Liver (tissue), 9 donors: Measurements from ENCODE around the gene ABHD2. TPM values are rescaled to one million over a fixed set of nuclear protein-coding genes. Genes with fewer than 3 reads are reported as not detected.

ENCODE experiments used
- DNase-seq: peaks from one replicate; pipeline ENCODE4 v3.0.0-alpha.2; 2017; ENCODE audit warnings: low spot score
- H3K27ac ChIP-seq, 2 donors: one replicate each; pipeline ENCODE4 v1.7.0; 2013; ENCODE audit warnings: inconsistent platforms in 2 of 2, low read length in 2 of 2, control low read depth in 1 of 2, low read depth in 1 of 2, mild to moderate bottlenecking in 1 of 2
- H3K27me3 ChIP-seq, 4 donors: one replicate each; pipeline versions ENCODE4 v1.6.1 to v1.7.0; 2013; ENCODE audit warnings: low read length in 3 of 4, inconsistent platforms in 1 of 4, mild to moderate bottlenecking in 1 of 4, moderate library complexity in 1 of 4; ENCODE audit not compliant: control insufficient read depth in 4 of 4, insufficient read depth in 4 of 4
- H3K36me3 ChIP-seq, 4 donors: one replicate each; pipeline versions ENCODE4 v1.6.1 to v1.7.0; 2013; ENCODE audit warnings: low read length in 3 of 4, mild to moderate bottlenecking in 3 of 4, low read depth in 1 of 4, moderate library complexity in 1 of 4; ENCODE audit not compliant: control insufficient read depth in 4 of 4, insufficient read depth in 3 of 4
- H3K4me1 ChIP-seq, 4 donors: one replicate each; pipeline versions ENCODE4 v1.6.1 to v1.7.0; 2013; ENCODE audit warnings: low read length in 3 of 4, mild to moderate bottlenecking in 3 of 4, moderate library complexity in 1 of 4; ENCODE audit not compliant: control insufficient read depth in 4 of 4, insufficient read depth in 4 of 4
- H3K4me3 ChIP-seq, 3 donors: one replicate each; pipeline versions ENCODE4 v1.6.1 to v1.7.0; 2013; ENCODE audit warnings: low read length in 3 of 3, control low read depth in 1 of 3, low read depth in 1 of 3, mild to moderate bottlenecking in 1 of 3
- H3K9ac ChIP-seq, 2 donors: one replicate each; pipeline ENCODE4 v1.7.0; 2013; ENCODE audit warnings: low read length in 2 of 2, mild to moderate bottlenecking in 2 of 2, moderate library complexity in 2 of 2, control low read depth in 1 of 2, low read depth in 1 of 2
- H3K9me3 ChIP-seq, 4 donors: one replicate each; pipeline versions ENCODE4 v1.6.1 to v1.7.0; 2013; ENCODE audit warnings: low read length in 3 of 4; ENCODE audit not compliant: control insufficient read depth in 4 of 4
- EGR1 ChIP-seq, 2 donors: IDR thresholded peaks; 2 replicates each; pipeline ENCODE4 v1.6.1; 2016 to 2018; ENCODE audit warnings: antibody characterized with exemption in 2 of 2, low read depth in 2 of 2
- FOXA1 ChIP-seq: IDR thresholded peaks from 2 replicates; pipeline ENCODE4 v1.6.1; 2016; ENCODE audit warnings: antibody characterized with exemption
- FOXA2 ChIP-seq: IDR thresholded peaks from 2 replicates; pipeline ENCODE4 v1.6.1; 2016; ENCODE audit warnings: antibody characterized with exemption
- GABPA ChIP-seq, 2 donors: IDR thresholded peaks in 1 of 2; conservative IDR thresholded peaks in 1 of 2; 2 replicates each; pipeline ENCODE4 v1.6.1; 2016; ENCODE audit warnings: antibody characterized with exemption in 2 of 2, mild to moderate bottlenecking in 1 of 2, moderate library complexity in 1 of 2
- HNF4G ChIP-seq: IDR thresholded peaks from 2 replicates; pipeline ENCODE4 v1.6.1; 2016; ENCODE audit warnings: antibody characterized with exemption
- JUND ChIP-seq, 2 donors: IDR thresholded peaks; 2 replicates each; pipeline ENCODE4 v1.6.1; 2016; ENCODE audit warnings: antibody characterized with exemption in 2 of 2
- NR2F2 ChIP-seq: IDR thresholded peaks from 2 replicates; pipeline ENCODE4 v1.6.1; 2016; ENCODE audit warnings: antibody characterized with exemption
- RAD21 ChIP-seq, 2 donors: IDR thresholded peaks; 2 replicates each; pipeline ENCODE4 v1.6.1; 2016; ENCODE audit warnings: antibody characterized with exemption in 2 of 2, mild to moderate bottlenecking in 2 of 2
- RXRA ChIP-seq, 2 donors: IDR thresholded peaks; 2 replicates each; pipeline ENCODE4 v1.6.1; 2017 to 2018; ENCODE audit warnings: antibody characterized with exemption in 2 of 2, mild to moderate bottlenecking in 1 of 2
- TAF1 ChIP-seq: conservative IDR thresholded peaks from 2 replicates; pipeline ENCODE4 v1.6.1; 2016; ENCODE audit warnings: antibody characterized with exemption, mild to moderate bottlenecking
- YY1 ChIP-seq: IDR thresholded peaks from 2 replicates; pipeline ENCODE4 v1.6.1; 2016; ENCODE audit warnings: antibody characterized with exemption, mild to moderate bottlenecking
- WGBS: extraction: QIAGEN DNeasy Blood & Tissue Kit; methylation state at CpG from one replicate; pipeline ENCODE4 v1.1.7; 2013; 5-methylcytosine and 5-hydroxymethylcytosine counted together
- polyA plus RNA-seq, 2 donors: library from polyadenylated mRNA; stranded (reverse) in 1 of 2; unstranded in 1 of 2; fragments of 200-250 nt in 1 of 2; fragments of >200 nt in 1 of 2; fragmentation: Nextera tagmentation in 1 of 2; extraction: Ambion mirVana in 1 of 2; gene quantifications; one replicate each; pipeline versions ENCODE4 v1.2.1 to v1.2.3, GENCODE V29; 2013 to 2015
- total RNA-seq, 2 donors: library from RNA; depleted of rRNA; stranded (reverse); fragments of >200 nt; gene quantifications; one replicate each; pipeline ENCODE4 v1.2.3, GENCODE V29; 2014
- TF ChIP-seq, protein P1 (sequence below): IDR thresholded peaks from 2 replicates; pipeline ENCODE4 v1.6.1; 2016; ENCODE audit warnings: antibody characterized with exemption
- TF ChIP-seq, protein P2 (sequence below): fragments of 150-350 bp; IDR thresholded peaks from 2 replicates; pipeline ENCODE4 v1.5.1; 2017; ENCODE audit warnings: improper control_type of control experiment, low read depth, low read length; ENCODE audit not compliant: missing input control
- TF ChIP-seq, protein P3 (sequence below): IDR thresholded peaks from 2 replicates; pipeline ENCODE4 v1.6.1; 2016; ENCODE audit warnings: antibody characterized with exemption, mild to moderate bottlenecking
- TF ChIP-seq, protein P4 (sequence below): IDR thresholded peaks from 2 replicates; pipeline ENCODE4 v1.6.1; 2016; ENCODE audit warnings: antibody characterized with exemption
- TF ChIP-seq, protein P5 (sequence below): IDR thresholded peaks from 2 replicates; pipeline ENCODE4 v1.6.1; 2016; ENCODE audit warnings: antibody characterized with exemption
- donor health status: healthy.
- donor health status: healthy.
- donor health status: healthy.
- donor health status: healthy.
- donor health status: healthy.

ABHD2 gene
- total and polyA plus RNA-seq, 4 donors, result 34.6 to 663 (median 65.1) TPM

DNA sequence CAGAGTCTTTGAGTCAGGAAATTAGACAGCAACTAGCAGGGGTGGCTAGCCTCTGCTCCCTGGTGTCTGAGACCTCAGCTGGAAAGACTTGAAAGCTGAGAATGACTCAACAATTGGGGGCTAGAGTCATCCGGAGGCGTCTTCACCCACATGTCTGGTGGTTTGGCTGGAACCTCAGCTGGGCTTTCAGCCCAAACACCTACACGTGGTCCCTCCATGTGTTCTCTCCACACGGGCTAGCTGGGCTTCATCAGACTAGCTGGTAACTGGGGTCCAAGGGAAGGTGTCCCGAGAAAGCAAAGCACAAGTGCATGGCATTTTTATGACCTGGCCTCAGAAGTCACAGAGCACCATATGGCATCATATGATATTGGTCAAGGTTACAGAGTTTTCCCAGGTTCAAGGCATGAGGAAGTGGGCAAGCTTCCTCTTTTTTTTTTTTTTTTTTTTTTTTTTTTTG, 19.9 kb upstream of the ABHD2 start:
- H3K27ac ChIP-seq, result no peak overlapping the region

More for the DNA sequence above, 19.9 kb upstream of the ABHD2 start:
- Histone ChIP-seq H3K9me3 (no peaks in the 10 kb centered on the region), H3K4me3 (no peak overlapping the region), H3K36me3 (no peaks in the 10 kb centered on the region), H3K27me3 (no peaks in the 10 kb centered on the region), H3K9ac (no peak overlapping the region), H3K4me1 (no peaks in the 10 kb centered on the region)
- WGBS, result 78% methylated on average over 5 of the region's 5 CpGs
- TF ChIP-seq GABPA (IDR thresholded peaks at IDR 0.05 in 1 of 2, conservative IDR thresholded peaks at IDR 0.05 in 1 of 2), result no peak
- TF ChIP-seq, protein P1, sequence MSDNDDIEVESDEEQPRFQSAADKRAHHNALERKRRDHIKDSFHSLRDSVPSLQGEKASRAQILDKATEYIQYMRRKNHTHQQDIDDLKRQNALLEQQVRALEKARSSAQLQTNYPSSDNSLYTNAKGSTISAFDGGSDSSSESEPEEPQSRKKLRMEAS, result no peak
- no peak for TF ChIP-seq JUND (IDR thresholded peaks at IDR 0.05)
- no peak for TF ChIP-seq EGR1 (IDR thresholded peaks at IDR 0.05; ENCODE audit: low read depth in 2 of 2)
- TF ChIP-seq FOXA1, result no peak
- TF ChIP-seq, protein P2, sequence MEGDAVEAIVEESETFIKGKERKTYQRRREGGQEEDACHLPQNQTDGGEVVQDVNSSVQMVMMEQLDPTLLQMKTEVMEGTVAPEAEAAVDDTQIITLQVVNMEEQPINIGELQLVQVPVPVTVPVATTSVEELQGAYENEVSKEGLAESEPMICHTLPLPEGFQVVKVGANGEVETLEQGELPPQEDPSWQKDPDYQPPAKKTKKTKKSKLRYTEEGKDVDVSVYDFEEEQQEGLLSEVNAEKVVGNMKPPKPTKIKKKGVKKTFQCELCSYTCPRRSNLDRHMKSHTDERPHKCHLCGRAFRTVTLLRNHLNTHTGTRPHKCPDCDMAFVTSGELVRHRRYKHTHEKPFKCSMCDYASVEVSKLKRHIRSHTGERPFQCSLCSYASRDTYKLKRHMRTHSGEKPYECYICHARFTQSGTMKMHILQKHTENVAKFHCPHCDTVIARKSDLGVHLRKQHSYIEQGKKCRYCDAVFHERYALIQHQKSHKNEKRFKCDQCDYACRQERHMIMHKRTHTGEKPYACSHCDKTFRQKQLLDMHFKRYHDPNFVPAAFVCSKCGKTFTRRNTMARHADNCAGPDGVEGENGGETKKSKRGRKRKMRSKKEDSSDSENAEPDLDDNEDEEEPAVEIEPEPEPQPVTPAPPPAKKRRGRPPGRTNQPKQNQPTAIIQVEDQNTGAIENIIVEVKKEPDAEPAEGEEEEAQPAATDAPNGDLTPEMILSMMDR, result no peak
- TF ChIP-seq, protein P3, sequence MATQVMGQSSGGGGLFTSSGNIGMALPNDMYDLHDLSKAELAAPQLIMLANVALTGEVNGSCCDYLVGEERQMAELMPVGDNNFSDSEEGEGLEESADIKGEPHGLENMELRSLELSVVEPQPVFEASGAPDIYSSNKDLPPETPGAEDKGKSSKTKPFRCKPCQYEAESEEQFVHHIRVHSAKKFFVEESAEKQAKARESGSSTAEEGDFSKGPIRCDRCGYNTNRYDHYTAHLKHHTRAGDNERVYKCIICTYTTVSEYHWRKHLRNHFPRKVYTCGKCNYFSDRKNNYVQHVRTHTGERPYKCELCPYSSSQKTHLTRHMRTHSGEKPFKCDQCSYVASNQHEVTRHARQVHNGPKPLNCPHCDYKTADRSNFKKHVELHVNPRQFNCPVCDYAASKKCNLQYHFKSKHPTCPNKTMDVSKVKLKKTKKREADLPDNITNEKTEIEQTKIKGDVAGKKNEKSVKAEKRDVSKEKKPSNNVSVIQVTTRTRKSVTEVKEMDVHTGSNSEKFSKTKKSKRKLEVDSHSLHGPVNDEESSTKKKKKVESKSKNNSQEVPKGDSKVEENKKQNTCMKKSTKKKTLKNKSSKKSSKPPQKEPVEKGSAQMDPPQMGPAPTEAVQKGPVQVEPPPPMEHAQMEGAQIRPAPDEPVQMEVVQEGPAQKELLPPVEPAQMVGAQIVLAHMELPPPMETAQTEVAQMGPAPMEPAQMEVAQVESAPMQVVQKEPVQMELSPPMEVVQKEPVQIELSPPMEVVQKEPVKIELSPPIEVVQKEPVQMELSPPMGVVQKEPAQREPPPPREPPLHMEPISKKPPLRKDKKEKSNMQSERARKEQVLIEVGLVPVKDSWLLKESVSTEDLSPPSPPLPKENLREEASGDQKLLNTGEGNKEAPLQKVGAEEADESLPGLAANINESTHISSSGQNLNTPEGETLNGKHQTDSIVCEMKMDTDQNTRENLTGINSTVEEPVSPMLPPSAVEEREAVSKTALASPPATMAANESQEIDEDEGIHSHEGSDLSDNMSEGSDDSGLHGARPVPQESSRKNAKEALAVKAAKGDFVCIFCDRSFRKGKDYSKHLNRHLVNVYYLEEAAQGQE, result no peak
- TF ChIP-seq RXRA (IDR thresholded peaks at IDR 0.05), result no peak
- TF ChIP-seq, protein P4, sequence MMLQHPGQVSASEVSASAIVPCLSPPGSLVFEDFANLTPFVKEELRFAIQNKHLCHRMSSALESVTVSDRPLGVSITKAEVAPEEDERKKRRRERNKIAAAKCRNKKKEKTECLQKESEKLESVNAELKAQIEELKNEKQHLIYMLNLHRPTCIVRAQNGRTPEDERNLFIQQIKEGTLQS, result no peak
- TF ChIP-seq, protein P5, sequence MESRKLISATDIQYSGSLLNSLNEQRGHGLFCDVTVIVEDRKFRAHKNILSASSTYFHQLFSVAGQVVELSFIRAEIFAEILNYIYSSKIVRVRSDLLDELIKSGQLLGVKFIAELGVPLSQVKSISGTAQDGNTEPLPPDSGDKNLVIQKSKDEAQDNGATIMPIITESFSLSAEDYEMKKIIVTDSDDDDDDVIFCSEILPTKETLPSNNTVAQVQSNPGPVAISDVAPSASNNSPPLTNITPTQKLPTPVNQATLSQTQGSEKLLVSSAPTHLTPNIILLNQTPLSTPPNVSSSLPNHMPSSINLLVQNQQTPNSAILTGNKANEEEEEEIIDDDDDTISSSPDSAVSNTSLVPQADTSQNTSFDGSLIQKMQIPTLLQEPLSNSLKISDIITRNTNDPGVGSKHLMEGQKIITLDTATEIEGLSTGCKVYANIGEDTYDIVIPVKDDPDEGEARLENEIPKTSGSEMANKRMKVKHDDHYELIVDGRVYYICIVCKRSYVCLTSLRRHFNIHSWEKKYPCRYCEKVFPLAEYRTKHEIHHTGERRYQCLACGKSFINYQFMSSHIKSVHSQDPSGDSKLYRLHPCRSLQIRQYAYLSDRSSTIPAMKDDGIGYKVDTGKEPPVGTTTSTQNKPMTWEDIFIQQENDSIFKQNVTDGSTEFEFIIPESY, result no peak
- TF ChIP-seq RAD21 (IDR thresholded peaks at IDR 0.05), result no peak
- no peak for TF ChIP-seq YY1
- no peak for TF ChIP-seq TAF1
- TF ChIP-seq NR2F2, result no peak
- TF ChIP-seq HNF4G, result no peak
- TF ChIP-seq FOXA2, result no peak
- no peak for DNase-seq
